Left hindlimb (tissue), 1 donor: ENCODE results near the gene ASMTL.
"Not testable (repeated sequence)": the region's sequence is repeated elsewhere in the genome, so short reads cannot be mapped to it uniquely, and the experiment has no call there.

Experiments
- DNase-seq: peaks from one replicate; pipeline ENCODE4 v3.0.0-alpha.2; 2018

The ASMTL gene

DNA sequence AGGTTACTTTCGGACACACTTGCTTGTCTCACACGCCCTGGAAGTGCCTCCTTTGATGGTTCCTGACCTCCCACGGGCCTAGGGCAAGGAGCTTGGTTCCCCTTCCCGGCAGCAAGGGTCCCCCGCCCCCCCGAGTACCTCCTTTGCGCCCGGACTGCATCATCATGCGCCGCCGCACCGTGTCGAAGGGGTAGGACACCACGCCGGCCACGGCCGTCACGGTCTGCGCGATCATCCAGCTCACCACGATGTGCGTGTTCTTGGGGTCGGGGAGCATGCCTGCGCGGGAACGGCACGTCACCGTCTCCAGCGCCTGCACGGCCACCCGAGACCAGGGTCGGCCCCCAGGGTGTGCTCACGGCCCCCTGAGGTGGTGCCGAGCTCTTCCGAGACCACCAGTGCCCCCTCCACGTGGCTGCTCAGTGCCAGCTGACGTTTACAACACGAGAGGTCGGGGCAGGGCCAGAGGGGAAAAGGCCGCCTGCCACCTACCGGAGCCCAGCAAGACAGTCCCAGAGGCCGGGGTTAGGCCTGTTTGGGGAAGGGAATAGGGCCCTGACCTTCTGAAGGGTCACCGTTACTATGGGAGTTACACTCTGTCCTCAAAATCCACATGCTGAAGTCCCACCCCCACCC is 65.5 kb downstream of the ASMTL start:
- DNase-seq = no peak

DNA sequence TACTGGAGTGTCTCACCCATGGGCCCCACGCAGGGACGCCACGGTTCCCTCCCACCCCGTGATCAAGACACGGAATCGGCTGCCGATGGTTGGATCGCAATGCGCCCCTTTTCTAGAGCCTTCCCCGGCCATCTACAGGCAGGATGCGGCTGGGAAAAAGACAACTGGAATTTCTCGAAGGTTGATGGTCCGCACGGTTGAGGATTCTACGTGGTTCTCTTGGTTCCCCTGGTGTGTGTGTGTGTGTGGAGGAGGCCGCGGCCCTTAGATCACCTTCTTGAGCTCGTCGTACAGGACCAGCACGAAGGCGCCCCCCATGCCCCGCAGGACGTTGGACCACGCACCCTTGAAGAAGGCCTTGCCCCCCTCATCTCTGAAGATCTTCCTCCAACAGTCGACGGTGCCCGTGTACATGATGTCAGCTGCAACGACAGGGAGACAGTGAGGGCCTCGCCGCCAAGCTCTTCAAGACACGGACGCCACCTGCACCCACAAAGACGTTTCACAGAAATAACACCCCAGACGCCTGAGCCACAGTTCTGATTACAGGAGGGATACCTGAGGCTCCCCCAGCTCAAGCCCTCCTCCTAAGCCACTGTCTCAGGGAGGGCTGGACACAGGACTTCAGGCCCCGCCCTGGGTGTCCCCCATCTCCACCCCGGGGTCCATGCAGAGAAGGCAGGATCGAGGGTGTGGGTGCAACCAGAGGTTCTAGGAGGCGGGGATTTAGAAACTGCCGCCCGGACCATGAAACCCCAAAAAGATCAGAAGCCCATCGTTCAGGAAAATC is 66.2 kb downstream of the ASMTL start:
- no peak for DNase-seq

DNA sequence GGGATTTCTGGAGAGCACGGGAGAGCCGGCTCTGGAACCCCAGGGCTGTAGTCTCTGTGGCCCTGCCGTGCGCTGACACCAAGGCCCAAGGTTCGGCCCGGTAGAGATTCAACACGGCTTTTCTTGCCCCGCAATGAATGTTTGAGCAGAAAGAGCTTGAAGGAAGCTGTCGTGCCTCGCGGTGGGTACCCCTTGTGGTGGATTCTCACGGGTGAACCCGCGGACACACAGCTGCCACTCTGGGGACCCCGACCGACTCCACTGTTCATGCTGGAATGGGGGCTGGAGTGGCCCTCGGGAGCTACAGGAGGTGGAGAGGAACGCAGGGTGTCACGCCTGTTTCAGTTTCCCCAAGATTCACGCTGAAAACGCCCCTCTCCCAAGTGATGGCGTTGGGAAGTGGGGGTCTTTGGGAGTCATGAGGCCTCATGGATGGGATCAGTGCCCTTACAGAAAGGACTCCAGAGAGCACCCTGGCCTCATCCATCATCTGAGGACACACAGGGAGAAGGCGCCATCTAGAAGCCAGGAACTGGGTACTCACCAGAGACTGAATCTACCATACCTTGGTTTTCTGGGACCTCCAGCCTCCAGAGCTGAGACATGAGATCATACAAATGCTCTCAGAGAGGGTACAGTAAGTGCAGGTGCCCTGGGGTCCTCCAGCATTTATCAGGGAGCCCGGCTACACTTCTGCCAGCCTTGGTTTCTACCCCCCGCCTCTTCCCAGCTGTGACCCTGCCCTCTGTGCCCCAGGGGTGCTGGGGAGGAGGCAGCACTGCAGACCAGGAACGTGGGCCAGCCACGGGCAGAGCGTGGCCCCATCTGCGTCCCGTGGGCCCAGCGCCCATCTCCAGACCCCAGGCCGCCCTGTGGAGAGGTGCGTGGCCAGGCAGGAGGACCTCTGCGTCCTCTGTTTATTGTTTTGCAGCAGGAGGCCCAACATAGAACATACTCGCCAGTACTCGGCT is 67.2 kb downstream of the ASMTL start:
- no peak for DNase-seq

DNA sequence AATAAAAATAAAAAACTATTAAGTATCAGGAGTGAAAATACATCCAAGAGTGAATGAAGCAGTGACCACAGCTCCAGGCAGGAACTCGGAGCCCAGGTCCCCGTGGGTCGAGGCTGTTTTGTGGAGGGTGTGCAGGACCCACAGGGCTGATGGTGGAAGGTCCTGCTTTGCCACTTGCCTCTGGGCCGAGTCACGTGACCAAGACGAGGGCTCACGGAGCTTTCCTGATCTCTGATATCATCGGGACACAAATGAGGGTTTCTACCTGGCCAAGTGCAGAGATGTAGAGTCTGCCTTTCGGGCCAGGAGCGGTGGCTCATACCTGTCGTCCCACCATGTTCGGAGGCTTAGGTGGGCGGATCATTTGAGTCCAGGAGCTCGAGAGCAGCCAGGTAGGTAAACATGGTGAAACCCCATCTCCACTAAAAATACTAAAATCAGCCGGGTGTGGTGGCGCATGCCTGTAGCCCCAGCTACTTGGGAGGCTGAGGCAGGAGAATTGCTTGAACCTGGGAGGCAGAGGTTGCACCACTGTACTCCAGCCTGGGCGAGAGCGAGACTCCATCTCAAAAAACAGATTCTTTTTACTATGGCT is 68.0 kb downstream of the ASMTL start:
- DNase-seq = no peak

DNA sequence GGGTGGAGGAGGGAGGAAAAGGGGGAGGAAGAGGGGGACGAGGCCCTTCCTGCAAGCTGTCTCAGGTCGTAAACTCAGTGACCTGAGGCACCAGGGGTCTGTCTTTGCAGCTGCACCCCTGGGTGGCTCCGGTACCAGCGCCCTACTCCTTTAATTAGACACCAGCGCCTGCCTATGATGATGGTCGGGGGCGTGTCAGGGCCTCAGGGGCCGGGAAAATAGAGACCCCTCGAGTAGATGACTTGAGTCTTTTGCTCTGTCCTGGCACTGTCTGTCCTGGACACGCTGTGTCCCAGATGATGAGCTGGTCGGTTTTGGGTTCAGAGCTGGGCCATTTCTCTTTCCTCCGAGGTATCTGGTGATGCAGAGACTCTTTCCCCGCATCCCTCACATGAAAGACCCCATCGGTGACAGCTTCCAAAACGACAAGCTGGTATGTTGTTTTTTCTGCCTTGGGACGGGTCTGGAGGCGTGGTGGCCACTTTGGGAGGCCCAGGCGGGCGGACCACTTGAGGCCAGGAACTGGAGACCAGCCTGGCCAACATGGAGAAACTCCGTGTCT is 72.0 kb downstream of the ASMTL start:
- no peak for DNase-seq

DNA sequence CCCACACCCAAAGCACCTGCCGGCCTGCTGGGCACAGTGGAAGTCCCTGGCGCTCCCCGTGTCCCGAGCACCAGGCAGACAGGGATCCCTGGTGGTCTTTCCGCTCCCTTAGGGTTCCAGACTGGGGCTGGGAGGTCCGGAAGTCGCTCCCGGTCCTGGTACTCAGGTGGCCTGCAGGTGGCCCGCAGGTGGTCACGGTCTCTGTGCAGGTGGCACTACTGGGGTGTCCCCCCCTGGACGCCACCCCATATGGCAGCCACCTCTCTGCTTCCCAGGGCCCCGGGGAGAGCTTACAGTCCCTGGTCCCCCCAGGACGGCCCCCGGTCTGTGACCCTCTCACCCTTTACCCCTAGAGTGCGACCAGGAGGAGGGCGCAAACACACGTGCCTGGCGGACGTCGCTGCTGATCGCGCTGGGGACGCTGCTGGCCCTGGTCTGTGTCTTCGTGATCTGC is 74.4 kb downstream of the ASMTL start:
- DNase-seq = no peak

DNA sequence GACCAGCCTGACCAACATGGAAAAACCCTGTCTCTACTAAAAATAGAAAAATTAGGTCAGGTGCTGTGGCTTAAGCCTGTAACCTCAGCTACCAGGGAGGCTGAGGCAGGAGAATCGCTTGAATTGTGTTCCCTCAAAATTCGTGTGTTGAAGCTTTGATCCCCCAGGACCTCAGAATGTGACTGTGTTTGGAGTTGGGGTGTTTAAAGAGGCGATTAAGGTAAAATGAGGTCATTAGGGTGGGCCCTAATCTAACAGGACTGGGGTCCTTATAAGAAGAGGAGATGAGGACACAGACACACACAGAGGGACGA is 84.4 kb downstream of the ASMTL start:
- DNase-seq = no peak

DNA sequence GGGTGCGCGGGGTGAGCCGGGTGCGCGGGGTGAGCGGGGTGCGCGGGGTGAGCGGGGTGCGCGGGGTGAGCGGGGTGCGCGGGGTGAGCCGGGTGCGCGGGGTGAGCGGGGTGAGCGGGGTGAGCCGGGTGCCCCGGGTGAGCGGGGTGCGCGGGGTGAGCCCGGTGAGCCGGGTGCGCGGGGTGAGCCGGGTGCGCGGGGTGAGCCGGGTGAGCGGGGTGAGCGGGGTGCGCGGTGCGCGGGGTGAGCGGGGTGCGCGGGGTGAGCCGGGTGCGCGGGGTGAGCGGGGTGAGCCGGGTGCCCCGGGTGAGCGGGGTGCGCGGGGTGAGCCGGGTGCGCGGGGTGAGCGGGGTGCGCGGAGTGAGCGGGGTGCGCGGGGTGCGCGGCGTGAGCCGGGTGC is 86.3 kb downstream of the ASMTL start:
- DNase-seq = not testable (repeated sequence)

DNA sequence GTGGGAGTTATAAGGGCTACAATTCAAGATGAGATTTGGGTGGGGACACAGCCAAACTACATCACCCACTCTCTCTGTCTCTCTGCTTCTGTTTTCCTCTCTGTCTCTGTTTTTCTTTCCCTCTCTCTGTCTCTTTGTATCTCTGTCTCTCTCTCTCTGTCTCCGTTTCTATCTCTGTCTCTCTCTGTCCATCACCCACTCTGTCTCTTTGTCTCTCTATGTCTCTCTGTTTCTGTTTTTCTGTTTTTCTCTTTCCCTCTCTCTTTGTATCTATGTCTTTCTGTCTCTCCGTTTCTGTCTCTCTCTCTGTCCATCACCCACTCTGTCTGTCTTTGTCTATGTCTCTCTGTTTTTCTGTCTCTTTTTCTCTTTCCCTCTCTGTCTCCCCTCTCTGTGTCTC is 90.8 kb downstream of the ASMTL start:
- DNase-seq = no peak

DNA sequence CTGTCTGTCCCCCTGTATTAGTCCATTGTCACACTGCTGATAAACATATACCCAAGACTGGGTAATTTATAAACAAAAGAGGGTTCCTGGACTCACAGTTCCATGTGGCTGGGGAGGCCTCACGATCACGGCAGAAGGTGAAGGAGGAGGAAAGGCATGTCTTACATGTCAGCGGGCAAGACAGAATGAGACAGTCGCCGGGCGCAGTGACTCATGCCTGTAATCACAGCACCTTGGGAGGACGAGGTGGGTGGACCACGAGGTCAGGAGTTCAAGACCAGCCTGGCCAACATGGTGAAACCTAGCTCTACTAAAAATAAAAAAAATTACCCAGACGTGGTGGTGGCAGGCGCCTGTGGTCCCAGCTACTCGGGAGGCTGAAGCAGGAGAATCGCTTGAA is 91.4 kb downstream of the ASMTL start:
- DNase-seq = no peak

DNA sequence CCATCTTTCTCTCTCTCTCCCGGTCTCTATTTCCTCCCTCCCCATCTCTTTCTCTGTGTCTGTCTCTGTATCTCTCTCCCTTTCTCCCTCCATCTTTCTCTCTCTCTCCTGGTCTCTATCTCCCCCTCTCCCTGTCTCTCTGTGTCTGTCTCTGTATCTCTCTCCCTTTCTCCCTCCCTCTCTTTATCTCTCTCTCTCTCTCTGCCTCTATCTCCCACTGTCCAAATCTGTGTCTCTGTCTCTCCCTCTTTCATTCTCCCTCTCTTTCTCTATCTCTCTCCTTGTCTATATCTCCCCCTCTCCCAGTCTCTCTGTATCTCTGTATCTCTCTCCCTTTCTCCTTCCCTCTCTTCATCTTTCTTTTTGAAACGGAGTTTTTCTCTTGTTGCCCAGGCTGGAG is 92.5 kb downstream of the ASMTL start:
- no peak for DNase-seq

DNA sequence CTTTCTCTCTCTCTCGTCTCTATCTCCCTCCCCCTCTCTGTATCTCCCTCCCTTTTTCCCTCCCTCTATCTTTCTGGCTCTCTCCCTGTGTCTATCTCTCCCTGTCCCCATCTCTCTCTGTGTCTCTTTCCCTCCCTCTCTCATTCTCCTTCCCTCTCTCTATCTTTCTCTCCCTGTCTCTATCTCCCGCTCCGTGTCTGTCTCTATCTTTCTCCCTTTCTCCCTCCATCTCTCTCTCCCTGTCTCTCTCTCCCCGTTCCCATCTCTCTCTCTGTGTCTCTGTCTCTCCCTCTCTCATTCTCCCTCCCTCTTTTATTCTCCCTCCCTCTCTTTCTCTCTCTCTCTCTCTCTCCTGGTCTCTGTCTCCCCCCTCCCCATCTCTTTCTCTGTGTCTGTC is 93.2 kb downstream of the ASMTL start:
- no peak for DNase-seq

DNA sequence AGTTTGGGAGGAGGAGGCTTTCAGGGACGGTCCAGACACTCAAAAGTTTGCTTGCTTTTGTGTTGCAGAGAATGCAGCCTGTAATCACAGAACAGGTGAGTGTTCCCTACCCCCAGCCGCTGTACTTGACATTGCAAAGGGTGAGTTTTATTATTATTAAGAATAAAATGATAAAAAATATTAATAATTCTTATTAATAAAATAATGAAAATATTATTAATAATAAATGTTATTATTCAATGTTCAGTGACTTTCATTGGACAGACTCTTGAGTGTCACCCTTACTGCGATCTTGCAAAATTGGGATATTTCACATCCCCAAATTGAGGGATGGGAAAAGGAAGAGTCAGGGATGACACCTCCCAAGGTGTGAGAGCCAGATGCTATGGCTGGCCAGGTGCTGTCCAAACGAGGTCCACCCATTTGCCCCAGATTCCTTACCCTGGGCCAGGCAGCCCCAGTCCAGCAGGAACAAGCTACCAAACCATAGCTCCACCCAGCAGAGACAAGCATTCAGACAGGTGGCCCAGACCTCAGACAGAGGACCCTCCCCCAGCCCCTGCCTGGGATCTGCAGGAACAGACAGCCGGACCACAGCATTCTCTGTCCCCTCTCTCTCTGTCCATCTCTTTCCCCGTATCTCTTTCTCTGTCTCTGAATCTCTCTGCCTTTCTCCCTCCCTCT is 93.8 kb downstream of the ASMTL start:
- no peak for DNase-seq

DNA sequence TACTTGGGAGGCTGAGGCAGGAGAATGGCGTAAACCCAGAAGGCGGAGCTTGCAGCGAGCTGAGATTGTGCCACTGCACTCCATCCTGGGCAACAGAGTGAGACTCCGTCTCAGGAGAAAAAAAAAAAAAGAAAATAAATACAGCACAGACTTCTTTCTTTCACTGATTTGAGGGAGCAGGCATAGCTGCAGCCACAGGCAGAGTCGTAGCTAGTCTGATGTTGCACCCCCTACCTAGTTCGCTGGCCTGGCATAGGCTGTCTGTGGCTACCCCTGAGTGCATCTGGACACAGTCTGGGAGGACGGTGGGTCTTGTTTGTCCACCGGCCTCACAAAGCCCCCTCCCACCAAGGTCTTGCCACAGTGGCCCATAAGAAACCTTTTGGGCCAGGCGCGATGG is 94.7 kb downstream of the ASMTL start:
- DNase-seq = no peak

DNA sequence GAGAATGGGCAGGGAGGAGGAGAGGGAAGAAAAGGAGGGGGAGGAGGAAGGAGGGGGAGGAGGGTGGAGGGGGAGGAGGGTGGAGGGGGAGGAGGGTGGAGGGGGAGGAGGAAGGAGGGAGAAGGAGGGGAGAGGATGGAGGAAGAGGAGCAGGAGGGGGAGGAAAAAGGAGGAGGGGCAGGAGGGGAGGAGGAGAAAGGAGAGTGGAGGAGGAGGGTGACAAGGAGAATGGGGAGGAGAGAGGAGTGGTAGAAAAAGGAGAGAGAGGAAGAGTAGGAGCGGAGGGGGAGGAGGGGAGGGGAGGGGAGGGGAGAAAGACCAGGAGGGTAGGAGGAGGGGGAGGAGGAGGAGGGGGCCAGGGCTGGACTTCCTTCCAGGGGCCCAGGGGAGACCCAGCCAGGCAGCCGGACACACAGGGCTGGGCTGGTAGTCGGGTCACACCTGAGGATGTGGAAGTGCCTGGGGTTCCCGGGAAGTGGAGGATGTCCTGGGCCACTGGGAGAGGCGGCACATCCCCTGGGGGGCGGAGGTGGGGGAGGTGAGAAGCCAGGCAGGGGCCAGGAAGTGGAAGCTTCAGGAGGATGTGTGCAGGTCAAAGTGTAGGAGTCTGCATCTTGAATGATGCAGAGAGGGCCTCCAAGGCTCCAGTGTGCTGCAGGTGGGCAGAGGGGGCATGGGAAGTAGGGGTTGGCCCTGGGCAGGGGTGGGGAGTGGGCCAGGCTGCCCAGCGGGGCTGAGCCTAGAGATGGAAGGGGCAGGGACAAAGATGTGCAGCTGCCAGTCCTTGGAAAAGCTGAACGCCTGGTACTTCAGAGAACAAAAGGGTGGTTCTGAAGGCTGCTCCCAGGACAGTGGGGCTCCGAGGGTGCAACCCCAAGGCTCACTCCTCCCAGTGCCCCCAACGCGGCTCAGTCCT is 97.3 kb downstream of the ASMTL start:
- no peak for DNase-seq

DNA sequence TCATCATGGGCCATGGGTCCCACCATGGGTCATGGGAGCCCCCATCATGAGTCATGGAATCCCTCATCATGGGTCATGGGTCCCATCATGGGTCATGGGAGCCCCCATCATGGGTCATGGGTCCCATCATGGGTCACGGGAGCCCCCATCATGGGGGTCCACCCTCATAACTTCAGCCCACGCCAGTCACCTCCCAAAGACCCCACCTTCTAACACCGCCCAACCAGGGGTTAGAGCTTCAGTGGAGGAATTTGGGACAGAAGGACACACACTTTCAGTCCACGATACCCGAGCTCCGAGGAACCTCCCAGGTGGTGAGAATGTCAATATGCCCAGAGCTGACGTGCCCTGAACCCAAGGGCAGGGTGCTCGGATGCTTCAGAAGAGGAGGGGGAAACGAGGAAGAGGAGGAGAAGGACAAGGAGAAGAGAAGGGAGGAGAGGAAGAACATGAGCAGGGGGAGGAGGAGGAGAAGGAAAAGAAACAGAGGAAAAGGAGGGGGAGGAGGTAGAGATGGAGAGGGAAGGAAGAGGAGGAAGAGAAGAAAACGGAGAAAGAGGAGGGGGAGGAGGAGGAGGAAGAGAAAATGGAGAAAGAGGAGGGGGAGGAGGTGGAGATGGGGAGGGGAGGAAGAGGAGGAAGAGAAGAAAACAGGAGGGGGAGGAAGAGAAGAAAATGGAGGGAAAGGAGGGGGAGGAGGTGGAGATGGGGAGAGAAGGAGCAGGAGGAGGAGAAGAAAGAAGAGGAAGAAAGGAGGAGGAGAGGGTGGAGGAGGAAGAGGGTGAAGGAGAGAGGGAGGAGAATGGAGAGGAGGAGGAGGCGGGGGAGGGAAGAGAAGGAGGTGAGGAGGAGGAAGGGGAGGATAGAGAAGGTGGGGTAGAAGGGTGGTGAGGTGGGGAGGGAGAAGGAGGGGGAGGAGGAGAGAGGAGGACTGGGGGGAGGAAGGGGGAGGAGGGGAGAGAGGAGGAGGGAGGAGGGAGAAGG is 98.4 kb downstream of the ASMTL start:
- no peak for DNase-seq
